Large intestine (tissue), 1 donor: ENCODE data around the gene GP2. TPM values are rescaled to one million over a fixed set of nuclear protein-coding genes. Genes with fewer than 3 reads are reported as not detected.

Experiments
- polyA plus RNA-seq: library from polyadenylated mRNA; unstranded; fragments of 120-200 nt; gene quantifications from one replicate; pipeline ENCODE4 v1.2.1, GENCODE V29; 2013

The GP2 gene
- polyA plus RNA-seq, 1 donor, result 5.4 TPM

Other genes starting within 250 kb of the GP2 start
- gene UMOD, start 25.2 kb upstream of the GP2 start, polyA plus RNA-seq, result not detected
- not detected for gene PDILT, start 77.2 kb upstream of the GP2 start, polyA plus RNA-seq
- gene ACSM5, start 82.0 kb upstream of the GP2 start, polyA plus RNA-seq, result 0.48 TPM
- 0.30 TPM for gene ACSM2A, start 124.0 kb upstream of the GP2 start, polyA plus RNA-seq
- gene ACSM2B, start 248.9 kb upstream of the GP2 start, polyA plus RNA-seq, result 1.4 TPM